SK-N-SH (cell line): Measurements from ENCODE around the gene RASSF4. TPM values are rescaled to one million over a fixed set of nuclear protein-coding genes. Genes with fewer than 3 reads are reported as not detected.
A peak's percentile ranks its signal among the peaks of the same experiment; 100 is the strongest.

Source experiments
- CTCF ChIA-PET: fragments of 300-600, 350-600 bp; formaldehyde crosslinking; extraction: SDS; loops from one replicate; lab custom pipeline; 2021; lab: Yijun Ruan, JAX
- POLR2A ChIA-PET: fragments of 350-600 bp; sonication (Branson Sonifier 250); formaldehyde crosslinking; extraction: SDS; loops from one replicate; lab custom pipeline; 2020; ENCODE audit warnings: antibody characterized with exemption, inconsistent platforms; lab: Yijun Ruan, JAX
- DNase-seq: peaks from one replicate; pipeline ENCODE4 v3.0.0; 2012
- H2AFZ ChIP-seq: fragments of 200-600 bp; sonication (generic); 2 replicates; pipeline ENCODE4 v1.8.1; 2016; ENCODE audit warnings: antibody characterized with exemption, mild to moderate bottlenecking, low read depth
- H3F3A ChIP-seq: fragments of 200-600 bp; sonication (generic); replicated peaks from 2 replicates; pipeline ENCODE3; 2016; ENCODE audit warnings: antibody characterized with exemption, mild to moderate bottlenecking; ENCODE audit not compliant: insufficient read depth
- H3K27ac ChIP-seq, 2 experiments: fragments of 200-500 bp in 1 of 2; fragments of 200-600 bp in 1 of 2; sonication (Bioruptor generic) in 1 of 2; sonication (generic), shearing (Covaris generic) in 1 of 2; 2 replicates each; pipeline versions ENCODE4 v1.5.1 to v1.6.1; 2014 to 2016; ENCODE audit warnings: low read depth in 2 of 2, inconsistent platforms in 1 of 2, low read length in 1 of 2, mild to moderate bottlenecking in 1 of 2, mixed read lengths in 1 of 2
- H3K27me3 ChIP-seq: fragments of 200-600 bp; sonication (generic), shearing (Covaris generic); 2 replicates; pipeline ENCODE4 v1.6.1; 2016; ENCODE audit warnings: mixed run types; ENCODE audit not compliant: insufficient read depth
- H3K36me3 ChIP-seq, 2 experiments: fragments of 200-500 bp in 1 of 2; fragments of 200-600 bp in 1 of 2; sonication (Bioruptor generic) in 1 of 2; sonication (generic) in 1 of 2; replicated peaks in 1 of 2; 2 replicates each; pipeline versions ENCODE3 to v1.5.1; 2014 to 2016; ENCODE audit warnings: low read length in 1 of 2, mild to moderate bottlenecking in 1 of 2; ENCODE audit not compliant: insufficient read depth in 2 of 2, control insufficient read depth in 1 of 2
- H3K4me1 ChIP-seq, 2 experiments: fragments of 200-500 bp in 1 of 2; fragments of 200-600 bp in 1 of 2; sonication (Bioruptor generic) in 1 of 2; sonication (generic), shearing (Covaris generic) in 1 of 2; 2 replicates each; pipeline versions ENCODE4 v1.5.1 to v1.6.1; 2014 to 2016; ENCODE audit warnings: low read depth in 1 of 2, low read length in 1 of 2, mixed run types in 1 of 2; ENCODE audit not compliant: insufficient read depth in 2 of 2, control insufficient read depth in 1 of 2
- H3K4me2 ChIP-seq: fragments of 200-600 bp; sonication (generic), shearing (Covaris generic); 2 replicates; pipeline ENCODE4 v1.6.1; 2017; ENCODE audit warnings: mixed run types
- H3K4me3 ChIP-seq, 2 experiments: fragments of 200-500 bp in 1 of 2; fragments of 200-600 bp in 1 of 2; sonication (Bioruptor generic) in 1 of 2; sonication (generic), shearing (Covaris generic) in 1 of 2; 2 replicates each; pipeline versions ENCODE4 v1.5.1 to v1.8.1; 2014 to 2016; ENCODE audit warnings: low read depth in 2 of 2, inconsistent platforms in 1 of 2, low read length in 1 of 2, mild to moderate bottlenecking in 1 of 2, mixed read lengths in 1 of 2, moderate library complexity in 1 of 2
- H3K79me2 ChIP-seq: fragments of 200-600 bp; sonication (generic); 2 replicates; pipeline ENCODE4 v1.8.1; 2017; ENCODE audit warnings: mild to moderate bottlenecking; ENCODE audit not compliant: insufficient read depth
- H3K9ac ChIP-seq: fragments of 200-600 bp; sonication (generic); 2 replicates; pipeline ENCODE4 v1.6.1; 2017; ENCODE audit warnings: mixed run types
- H3K9me2 ChIP-seq: fragments of 200-600 bp; sonication (generic); 2 replicates; pipeline ENCODE4 v1.6.1; 2017; ENCODE audit warnings: mixed run types
- H3K9me3 ChIP-seq: fragments of 200-600 bp; sonication (generic); 2 replicates; pipeline ENCODE4 v1.6.1; 2017; ENCODE audit warnings: mixed run types, mild to moderate bottlenecking, moderate library complexity
- H4K20me1 ChIP-seq: fragments of 200-600 bp; sonication (generic); 2 replicates; pipeline ENCODE4 v1.6.1; 2017; ENCODE audit warnings: mild to moderate bottlenecking, mixed run types; ENCODE audit not compliant: insufficient read depth
- CTCF ChIP-seq: fragments of 200-600 bp; sonication (generic); IDR thresholded peaks from 2 replicates; pipeline ENCODE4 v1.6.1; 2017; ENCODE audit warnings: antibody characterized with exemption, mild to moderate bottlenecking, moderate library complexity
- ELF1 ChIP-seq: IDR thresholded peaks from 2 replicates; pipeline ENCODE4 v1.4.0; 2012
- EP300 ChIP-seq, 2 experiments: IDR thresholded peaks; 2 replicates each; pipeline versions ENCODE4 v1.4.0 to v1.6.1; 2012; ENCODE audit warnings: borderline replicate concordance in 1 of 2, low read depth in 1 of 2, low read length in 1 of 2
- FOXJ3 ChIP-seq: sonication (generic); formaldehyde crosslinking; IDR thresholded peaks from 2 replicates; pipeline ENCODE4 v1.5.1; 2020; ENCODE audit warnings: mild to moderate bottlenecking, missing genetic modification reagents
- FOXM1 ChIP-seq: IDR thresholded peaks from 2 replicates; pipeline ENCODE4 v1.4.0; 2012; ENCODE audit warnings: low read depth, mild to moderate bottlenecking
- MEF2A ChIP-seq: IDR thresholded peaks from 2 replicates; pipeline ENCODE4 v1.4.0; 2012; ENCODE audit warnings: low read depth, borderline replicate concordance
- NFIC ChIP-seq: IDR thresholded peaks from 2 replicates; pipeline ENCODE4 v1.4.0; 2012; ENCODE audit warnings: borderline replicate concordance
- RFX5 ChIP-seq: IDR thresholded peaks from 2 replicates; pipeline ENCODE4 v1.6.1; 2012; ENCODE audit warnings: mild to moderate bottlenecking, improper control_type of control experiment, low read length
- SIN3A ChIP-seq: IDR thresholded peaks from 2 replicates; pipeline ENCODE4 v1.6.1; 2012; ENCODE audit warnings: low read depth, mild to moderate bottlenecking, low read length, moderate library complexity, borderline replicate concordance
- TAF1 ChIP-seq: IDR thresholded peaks from 2 replicates; pipeline ENCODE4 v1.6.1; 2012; ENCODE audit warnings: low read depth, mild to moderate bottlenecking, low read length, moderate library complexity, borderline replicate concordance
- TEAD4 ChIP-seq: IDR thresholded peaks from 2 replicates; pipeline ENCODE4 v1.4.0; 2012; ENCODE audit warnings: mild to moderate bottlenecking, borderline replicate concordance; ENCODE audit not compliant: insufficient read depth
- whole genome bisulfite sequencing: methylation state at CpG from one replicate; pipeline ENCODE4 v1.1.6; 2017; ENCODE audit warnings: low lambda C conversion rate; 5-methylcytosine and 5-hydroxymethylcytosine counted together
- polyA plus RNA-seq, 3 experiments: library from polyadenylated mRNA; depleted of rRNA; stranded (reverse); fragments of >200 nt; gene quantifications; 2 replicates each; pipeline ENCODE4 v1.2.3, GENCODE V29; 2012

Gene RASSF4
- polyA plus RNA-seq, 1 of the 3 experiments (the other 2 are of a cell fraction) = 11.0 TPM

- TF ChIP-seq FOXM1 (no peak), ELF1 (no peak), FOXJ3 (CRISPR knock-in tag) (no peak), CTCF (no peak), RFX5 (no peak), TAF1 (no peak), NFIC (no peak), SIN3A (no peak), EP300 (IDR thresholded peaks at IDR 0.05; ENCODE audit: borderline replicate concordance in 1 of 2, low read depth in 1 of 2, low read length in 1 of 2) (no peak)
- no peak for DNase-seq
- Histone ChIP-seq H3K4me2 (no peak overlapping the region; the same call in 1 of the 2 replicates), H3F3A (no peaks in the 10 kb centered on the region), H3K27ac (no peak overlapping the region), H3K9me3 (no peaks in the 10 kb centered on the region), H3K79me2 (no peaks in the 10 kb centered on the region), H3K4me3 (no peak overlapping the region), H3K4me1 (peaks cover 12 to 16% of the 10 kb centered on the region in 2 experiments; a peak in 1 of 4 replicates), H3K36me3 (peaks cover 0 to 6% of the 10 kb centered on the region in 2 experiments), H3K27me3 (no peaks in the 10 kb centered on the region), H3K9ac (no peak overlapping the region), H4K20me1 (no peaks in the 10 kb centered on the region), H3K9me2 (no peaks in the 10 kb centered on the region), H2AFZ (no peak overlapping the region)
- WGBS = 81% methylated on average over 8 of the region's 8 CpGs
- ChIA-PET CTCF (interaction anchor here (1.0 to 9.6 kb wide), 3 partner anchors 13 to 38 kb away, joined by 3 to 81 read pairs (median 4); no protein-coding TSS in a partner anchor), POLR2A (interaction anchor here (0.6 to 1.1 kb wide), 2 partner anchors 34 to 127 kb away, joined by 3 to 4 read pairs; no protein-coding TSS in a partner anchor)
Observed at GRCh38 chr10:44966129-44966815, 6.7 kb downstream of the RASSF4 start.

GRCh38 chr10:44966816-44967509 lies 7.4 kb downstream of the RASSF4 start:
- CTCF ChIA-PET = interaction anchor here (0.8 to 9.6 kb wide), 3 partner anchors 8 to 38 kb away, joined by 3 to 81 read pairs (median 4); no protein-coding TSS in a partner anchor
- peaks cover 12 to 16% of the 10 kb centered on the region in 2 experiments; a peak in 1 of 4 replicates for H3K4me1 ChIP-seq

More at GRCh38 chr10:44966816-44967509, 7.4 kb downstream of the RASSF4 start:
- Histone ChIP-seq H4K20me1 (no peaks in the 10 kb centered on the region), H3K79me2 (no peaks in the 10 kb centered on the region), H3F3A (no peaks in the 10 kb centered on the region), H3K9me3 (no peaks in the 10 kb centered on the region), H3K36me3 (peaks cover 0 to 11% of the 10 kb centered on the region in 2 experiments), H3K27ac (no peak overlapping the region), H3K9ac (no peak overlapping the region), H3K4me3 (no peak overlapping the region), H2AFZ (no peak overlapping the region), H3K9me2 (no peaks in the 10 kb centered on the region), H3K27me3 (no peaks in the 10 kb centered on the region), H3K4me2 (no peak overlapping the region)
- TF ChIP-seq CTCF = peak; percentile 38; the same call in 1 of the 2 replicates
- no peak for TF ChIP-seq MEF2A
- no peak for TF ChIP-seq TEAD4
- WGBS = 87% methylated on average over 8 of the region's 8 CpGs
- POLR2A ChIA-PET = no interaction called here
- no peak for DNase-seq
